ENCODE results near the gene ZNF611. TPM values are rescaled to one million over a fixed set of nuclear protein-coding genes. Genes with fewer than 3 reads are reported as not detected.
"Not testable (repeated sequence)": the region's sequence is repeated elsewhere in the genome, so short reads cannot be mapped to it uniquely, and the experiment has no call there.

Gene ZNF611
- polyA plus RNA-seq, 2 of the 4 experiments (the other 2 are of a cell fraction) = 4.1 to 5.6 TPM

- H3K4me3 ChIP-seq = no peak overlapping the region
- H3K27ac ChIP-seq = no peak overlapping the region
- POLR2A ChIA-PET = no interaction called here
- no peaks in the 10 kb centered on the region for H3K4me1 ChIP-seq
- no peak for ATAC-seq
- peaks cover 46% of the 10 kb centered on the region for H3K9me3 ChIP-seq
- TF ChIP-seq NPAS2 (CRISPR knock-in tag; IDR thresholded peaks at IDR 0.05; ENCODE audit: borderline replicate concordance) (no peak), ELK1 (IDR thresholded peaks at IDR 0.05; ENCODE audit: low read depth, low read length) (no peak), RARB (CRISPR knock-in tag; IDR thresholded peaks at IDR 0.05) (no peak), RFX5 (IDR thresholded peaks at IDR 0.05) (no peak), EP300 (IDR thresholded peaks at IDR 0.05) (no peak), JUN (IDR thresholded peaks at IDR 0.05) (no peak), FOSL2 (IDR thresholded peaks at IDR 0.05) (no peak), FOSL2 (CRISPR knock-in tag; IDR thresholded peaks at IDR 0.05) (no peak), MAZ (IDR thresholded peaks at IDR 0.05; ENCODE audit: borderline replicate concordance, low read depth, low read length) (no peak), HES2 (IDR thresholded peaks at IDR 0.05) (no peak), KDM1A (IDR thresholded peaks at IDR 0.05; ENCODE audit: low read depth) (no peak), KDM5A (IDR thresholded peaks at IDR 0.05) (no peak), BHLHE40 (IDR thresholded peaks at IDR 0.05; ENCODE audit: low read depth, low read length) (no peak)
- CTCF ChIA-PET = no interaction called here
- H3K4me2 ChIP-seq = no peak overlapping the region
- WGBS (ENCODE audit: missing lambda C conversion rate) = 3% methylated on average over 1 of the region's 1 CpG
- no peak for DNase-seq (ENCODE audit: low read depth in 1 of 2, low spot score in 1 of 2)
- FAIRE-seq = no peak
Measured at GRCh38 chr19:52695996-52696395, 38.8 kb downstream of the ZNF611 start.

GRCh38 chr19:52694921-52695320, 39.9 kb downstream of the ZNF611 start:
- no peaks in the 10 kb centered on the region for H3K4me1 ChIP-seq
- WGBS (ENCODE audit: missing lambda C conversion rate) = 42% methylated on average over 11 of the region's 11 CpGs
- no peak for ATAC-seq
- no peak for DNase-seq (ENCODE audit: low read depth in 1 of 2, low spot score in 1 of 2)
- POLR2A ChIA-PET = no interaction called here
- H3K27ac ChIP-seq = no peak overlapping the region
- H3K9me3 ChIP-seq = peaks cover 46% of the 10 kb centered on the region
- H3K4me2 ChIP-seq = no peak overlapping the region
- H3K4me3 ChIP-seq = no peak overlapping the region
- TF ChIP-seq RFX5 (IDR thresholded peaks at IDR 0.05) (no peak), MAFK (IDR thresholded peaks at IDR 0.05; ENCODE audit: partially characterized antibody) (peak; percentile 3)
- CTCF ChIA-PET = no interaction called here
- FAIRE-seq = no peak

DNA sequence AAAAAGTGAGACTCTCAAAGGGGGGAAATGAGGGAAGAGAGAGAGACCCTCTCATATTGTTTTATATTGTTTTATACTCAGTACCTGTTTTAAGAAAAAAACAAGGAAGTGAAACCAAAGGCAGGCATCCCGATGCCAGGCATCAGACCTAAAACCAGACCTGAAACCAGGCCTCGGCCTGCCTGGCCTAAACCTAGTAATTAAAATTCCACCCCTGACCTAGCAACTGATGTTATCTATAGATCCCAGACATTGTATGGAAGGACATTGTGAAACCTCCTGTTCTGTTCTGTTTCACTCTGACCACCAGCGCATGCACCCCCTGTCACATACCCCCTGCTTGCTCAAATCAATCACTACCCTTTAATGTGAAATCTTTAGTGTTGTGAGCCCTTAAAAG, 40.6 kb downstream of the ZNF611 start:
- POLR2A ChIA-PET; H3K4me2 ChIP-seq; CTCF ChIA-PET; DNase-seq (ENCODE audit: low read depth in 1 of 2, low spot score in 1 of 2); H3K27ac ChIP-seq; H3K4me3 ChIP-seq; FAIRE-seq; ATAC-seq; H3K4me1 ChIP-seq: not testable (repeated sequence)
- WGBS (ENCODE audit: missing lambda C conversion rate) = 10% methylated on average over 3 of the region's 3 CpGs
- H3K9me3 ChIP-seq = peaks cover 45% of the 10 kb centered on the region

DNA sequence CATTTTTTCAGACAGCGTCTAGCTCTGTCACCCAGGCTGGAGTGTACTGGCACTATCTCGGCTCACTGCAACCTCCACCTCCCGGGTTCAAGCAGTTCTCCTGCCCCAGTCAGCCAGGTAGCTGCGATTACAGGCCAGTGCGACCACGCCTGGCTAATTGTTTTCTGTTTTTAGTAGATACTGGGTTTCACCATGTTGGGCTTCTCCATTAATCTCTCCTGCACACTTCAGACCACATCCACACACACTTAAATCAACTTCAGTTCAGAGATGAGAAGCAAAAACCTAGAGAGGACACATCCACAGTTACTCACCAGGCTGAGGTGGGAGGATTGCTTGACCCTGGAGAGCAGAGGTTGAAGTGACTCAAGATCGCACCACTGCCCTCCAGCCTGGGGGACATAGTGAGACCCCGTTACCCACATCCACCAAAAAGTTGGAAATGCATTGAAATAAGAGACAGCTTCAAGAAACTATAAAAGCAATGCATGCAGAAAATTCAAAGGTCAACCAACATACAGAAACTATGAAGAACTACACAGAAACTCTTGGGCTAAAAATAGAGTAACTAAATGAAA, 42.3 kb downstream of the ZNF611 start:
- Histone ChIP-seq H3K9me3 (peaks cover 38% of the 10 kb centered on the region), H3K4me3 (no peak overlapping the region), H3K4me2 (no peak overlapping the region), H3K27ac (no peak overlapping the region), H3K4me1 (no peaks in the 10 kb centered on the region)
- TF ChIP-seq MAZ (IDR thresholded peaks at IDR 0.05; ENCODE audit: borderline replicate concordance, low read depth, low read length) = no peak
- ChIA-PET POLR2A (no interaction called here), CTCF (no interaction called here)
- FAIRE-seq = no peak
- ATAC-seq = no peak
- DNase-seq (ENCODE audit: low read depth in 1 of 2, low spot score in 1 of 2) = no peak
- 28% methylated on average over 8 of the region's 8 CpGs for WGBS (ENCODE audit: missing lambda C conversion rate)

- Histone ChIP-seq H3K4me2 (no peak overlapping the region), H3K4me3 (no peak overlapping the region), H3K9me3 (peaks cover 37% of the 10 kb centered on the region), H3K4me1 (no peaks in the 10 kb centered on the region), H3K27ac (no peak overlapping the region)
- no peak for TF ChIP-seq RNF2 (IDR thresholded peaks at IDR 0.05; ENCODE audit: borderline replicate concordance, low read depth)
- TF ChIP-seq HOXB13 (CRISPR knock-in tag; IDR thresholded peaks at IDR 0.05; ENCODE audit: low read depth) = no peak
- no peak for TF ChIP-seq ZC3H11A (IDR thresholded peaks at IDR 0.05)
- no peak for TF ChIP-seq CEBPB (IDR thresholded peaks at IDR 0.05)
- WGBS (ENCODE audit: missing lambda C conversion rate) = 13% methylated on average over 2 of the region's 2 CpGs
- ChIA-PET CTCF (no interaction called here), POLR2A (no interaction called here)
- FAIRE-seq (no peak), DNase-seq (ENCODE audit: low read depth in 1 of 2, low spot score in 1 of 2) (no peak), ATAC-seq (no peak)
Measured at GRCh38 chr19:52691737-52692136, 43.1 kb downstream of the ZNF611 start.
